GM10847 (cell line): Measurements from ENCODE around the gene CYP2A7.
"Not testable (repeated sequence)": the region's sequence is repeated elsewhere in the genome, so short reads cannot be mapped to it uniquely, and the experiment has no call there.

Source experiments
- POLR2A ChIP-seq: IDR thresholded peaks from 2 replicates; pipeline ENCODE4 v1.6.1; 2011; ENCODE audit not compliant: insufficient read length; ENCODE audit errors: extremely low read depth

The CYP2A7 gene, protein sequence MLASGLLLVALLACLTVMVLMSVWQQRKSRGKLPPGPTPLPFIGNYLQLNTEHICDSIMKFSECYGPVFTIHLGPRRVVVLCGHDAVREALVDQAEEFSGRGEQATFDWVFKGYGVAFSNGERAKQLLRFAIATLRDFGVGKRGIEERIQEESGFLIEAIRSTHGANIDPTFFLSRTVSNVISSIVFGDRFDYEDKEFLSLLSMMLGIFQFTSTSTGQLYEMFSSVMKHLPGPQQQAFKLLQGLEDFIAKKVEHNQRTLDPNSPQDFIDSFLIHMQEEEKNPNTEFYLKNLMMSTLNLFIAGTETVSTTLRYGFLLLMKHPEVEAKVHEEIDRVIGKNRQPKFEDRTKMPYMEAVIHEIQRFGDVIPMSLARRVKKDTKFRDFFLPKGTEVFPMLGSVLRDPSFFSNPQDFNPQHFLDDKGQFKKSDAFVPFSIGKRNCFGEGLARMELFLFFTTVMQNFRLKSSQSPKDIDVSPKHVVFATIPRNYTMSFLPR

DNA sequence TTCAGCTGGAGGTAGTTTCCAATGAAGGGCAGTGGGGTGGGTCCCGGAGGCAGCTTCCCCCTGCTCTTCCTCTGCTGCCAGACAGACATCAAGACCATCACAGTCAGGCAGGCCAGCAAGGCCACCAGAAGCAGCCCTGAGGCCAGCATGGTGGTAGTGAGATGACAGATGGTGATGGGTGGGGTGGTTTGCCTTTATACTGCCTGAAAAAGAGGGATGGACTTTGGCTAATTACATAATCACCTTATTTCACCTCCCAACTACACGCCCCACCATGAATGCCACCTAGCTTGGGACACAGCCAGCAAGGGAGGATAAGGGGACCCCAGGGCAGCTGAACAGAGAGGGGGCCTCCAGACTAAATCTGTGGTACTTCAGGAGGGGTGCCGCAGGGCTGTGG lies at the start of gene CYP2A7:
Gene CYP2A7, minus strand, starts transcription at position 170 of the 400 bp plus-strand sequence. Its CDS starts 21 bp downstream, at position 149.
- not testable (repeated sequence) for TF ChIP-seq POLR2A

DNA sequence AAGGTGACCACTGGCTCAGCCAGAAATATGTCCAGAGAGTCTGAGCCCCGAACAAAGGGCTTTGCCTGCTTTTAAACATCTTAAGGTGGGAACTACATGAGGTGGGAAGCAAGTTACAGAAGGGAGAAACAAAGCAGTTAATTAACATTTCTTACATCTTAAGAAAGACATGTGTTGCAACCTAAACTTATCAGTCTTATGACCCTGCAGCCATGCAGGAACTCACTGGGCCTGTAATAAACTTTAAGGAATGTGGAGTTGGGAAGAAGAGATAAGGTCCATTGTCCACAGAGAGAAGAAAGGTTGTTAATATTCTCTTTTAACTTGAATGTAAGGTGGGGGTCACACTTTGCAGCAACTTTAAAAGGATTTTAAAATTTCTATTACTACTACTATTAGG lies 46.8 kb upstream of the CYP2A7 start:
- TF ChIP-seq POLR2A: no peak

DNA sequence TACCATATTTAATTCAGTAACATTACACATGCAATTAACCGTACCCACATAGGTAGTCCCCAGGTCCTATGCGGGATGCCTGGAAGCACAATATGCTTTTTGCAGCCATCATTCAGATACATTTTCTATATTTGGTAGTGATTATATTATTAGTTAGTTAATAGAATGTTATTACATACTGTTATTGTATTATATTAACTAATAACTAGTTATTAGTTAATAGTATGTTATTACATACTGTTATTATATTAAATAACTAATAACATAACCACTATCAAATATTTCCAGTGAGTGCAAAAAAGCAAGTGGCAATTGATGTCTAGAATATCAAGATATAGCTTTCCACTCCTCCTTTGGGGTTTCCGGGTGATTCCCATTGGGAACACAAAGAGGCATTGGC lies 45.5 kb upstream of the CYP2A7 start:
- TF ChIP-seq POLR2A: no peak

DNA sequence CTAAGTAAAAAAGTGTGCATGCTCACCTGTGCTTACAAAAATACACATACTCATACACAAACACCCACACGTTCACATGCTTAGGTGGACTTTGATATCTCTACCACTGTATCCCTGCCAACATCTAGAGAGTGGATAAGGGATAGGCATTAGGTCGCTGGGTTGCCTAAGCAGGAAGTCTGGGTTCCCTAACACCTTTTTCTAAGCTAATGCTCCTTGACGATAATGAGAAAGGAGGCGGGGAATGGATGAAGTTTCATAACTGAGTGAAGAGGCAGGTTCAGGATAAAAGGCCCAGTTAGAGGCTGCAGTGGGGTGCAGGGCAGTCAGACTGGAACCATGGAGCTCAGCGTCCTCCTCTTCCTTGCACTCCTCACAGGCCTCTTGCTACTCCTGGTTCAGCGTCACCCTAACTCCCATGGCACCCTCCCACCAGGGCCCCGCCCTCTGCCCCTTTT lies 41.9 kb upstream of the CYP2A7 start:
- TF ChIP-seq POLR2A: no peak

DNA sequence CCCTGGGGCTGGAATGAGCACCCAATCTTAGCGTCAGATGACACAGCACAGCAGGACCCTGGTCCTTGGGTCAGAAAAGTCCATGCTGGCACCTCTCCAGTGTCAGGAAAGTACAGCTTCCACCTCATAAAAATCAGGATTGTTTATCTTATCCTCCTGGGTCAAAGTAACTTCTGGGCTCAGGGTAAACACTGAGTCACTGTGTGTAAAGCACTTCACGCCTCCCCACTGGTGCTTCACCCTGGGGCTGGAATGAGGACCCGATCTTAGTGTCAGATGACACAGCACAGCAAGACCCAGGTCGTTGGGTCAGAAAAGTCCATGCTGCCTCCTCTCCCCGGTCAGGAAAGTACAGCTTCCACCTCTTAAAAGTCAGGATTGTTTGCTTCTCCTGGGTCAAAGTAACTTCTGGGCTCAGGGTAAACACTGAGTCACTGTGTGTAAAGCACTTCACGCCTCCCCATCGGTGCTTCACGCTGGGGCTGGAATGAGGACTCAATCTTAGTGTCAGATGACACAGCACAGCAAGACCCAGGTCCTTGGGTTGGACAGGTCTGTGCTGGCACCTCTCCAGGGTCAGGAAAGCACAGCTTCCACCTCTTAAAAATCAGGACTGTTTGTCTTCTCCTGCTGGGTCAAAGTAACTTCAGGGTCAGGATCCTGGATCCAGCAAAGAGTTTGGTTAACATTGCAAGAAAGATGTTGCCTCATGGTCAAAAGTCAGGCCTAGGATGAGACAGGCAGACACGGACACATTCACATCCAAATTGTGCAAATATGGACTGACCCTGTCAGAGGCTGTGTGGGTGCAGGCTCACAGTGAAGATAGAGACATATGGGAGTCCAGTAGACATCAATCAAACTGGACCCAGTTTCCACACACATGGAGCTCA lies 39.2 kb upstream of the CYP2A7 start:
- no peak for TF ChIP-seq POLR2A

DNA sequence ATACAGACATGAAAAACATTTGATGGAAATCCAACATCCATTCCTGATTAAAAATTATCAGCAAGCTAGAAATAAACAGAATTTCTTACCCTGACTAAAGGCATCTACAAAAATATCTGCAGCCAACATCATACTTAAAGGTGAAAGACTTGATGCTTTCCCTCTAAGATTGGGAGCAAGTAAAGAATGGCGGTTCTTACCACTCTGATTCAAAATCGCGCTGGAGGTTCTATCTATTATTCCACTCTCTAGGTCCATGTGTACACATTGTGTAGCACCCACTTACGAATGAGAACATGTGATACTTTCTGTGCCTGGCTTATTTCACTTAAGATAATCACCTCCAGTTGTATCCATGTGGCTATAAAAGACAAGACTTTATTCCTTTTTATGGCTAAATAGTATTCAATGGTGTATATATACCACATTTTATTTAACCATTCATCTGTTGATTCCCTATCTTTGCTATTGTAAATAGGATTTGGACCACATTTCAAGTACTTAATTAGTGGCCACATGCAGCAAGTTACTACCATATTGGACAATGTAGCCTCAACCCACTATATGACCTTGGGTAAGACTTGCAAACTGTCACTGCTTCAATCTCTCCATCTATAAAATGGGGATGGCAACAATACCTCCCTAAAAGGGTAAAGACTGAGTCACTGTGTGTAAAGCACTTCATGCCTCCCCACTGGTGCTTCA lies 38.4 kb upstream of the CYP2A7 start:
- TF ChIP-seq POLR2A: no peak

DNA sequence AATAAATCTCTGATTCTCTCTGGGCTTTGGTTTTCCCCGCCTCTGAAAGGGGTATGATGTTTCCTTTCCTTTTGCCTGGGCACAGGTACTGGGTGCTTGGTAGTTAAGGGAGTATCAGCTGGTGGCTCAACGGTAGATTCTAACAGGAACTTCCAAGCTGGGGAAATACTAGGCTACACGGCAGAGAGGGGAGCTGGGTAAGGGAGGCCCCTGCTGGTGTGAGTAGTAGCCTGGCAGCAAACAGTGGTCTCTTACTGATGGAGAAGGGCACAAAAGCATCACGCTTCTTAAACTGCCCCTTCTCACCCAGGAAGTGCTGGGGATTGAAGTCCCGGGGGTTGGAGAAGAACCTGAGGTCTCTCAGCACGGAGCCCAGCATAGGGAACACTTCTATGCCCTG lies 26.9 kb upstream of the CYP2A7 start:
- no peak for TF ChIP-seq POLR2A

DNA sequence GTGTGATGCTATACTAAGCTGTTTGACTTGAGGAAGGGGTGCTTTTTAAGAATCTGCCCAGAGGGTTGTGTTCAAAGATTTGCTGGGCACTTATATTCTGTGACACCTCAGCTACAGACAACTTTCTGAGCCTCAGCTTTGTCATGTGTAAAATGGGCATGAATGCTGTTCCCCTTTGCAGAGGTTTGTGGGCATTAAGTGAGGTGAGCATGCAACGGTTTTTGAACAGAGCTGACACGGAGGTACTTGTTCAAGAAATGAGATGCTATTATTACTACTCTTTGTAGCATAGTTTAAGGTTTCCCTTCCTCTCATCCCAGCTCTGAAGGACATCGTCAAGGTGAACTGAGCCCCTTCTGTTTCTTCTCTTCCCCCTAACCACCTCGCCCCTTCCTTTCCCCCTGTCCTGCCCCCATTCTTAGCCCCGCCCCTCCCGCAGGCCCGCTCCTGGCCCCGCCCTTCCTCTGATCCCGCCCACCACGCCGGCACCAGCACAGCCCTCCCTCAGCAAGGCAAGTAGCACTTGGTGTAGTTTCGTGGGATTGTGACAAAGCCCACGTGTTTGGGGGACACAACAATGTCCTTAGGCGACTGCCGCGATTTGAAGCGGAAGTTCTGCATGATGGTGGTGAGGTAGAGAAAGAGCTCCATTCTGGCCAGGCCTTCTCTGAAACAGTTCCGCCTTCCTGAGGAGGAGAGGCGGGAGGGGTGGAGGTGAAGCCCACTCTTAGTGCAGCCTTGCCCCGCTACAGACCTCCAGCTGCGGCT lies 26.1 kb upstream of the CYP2A7 start:
- TF ChIP-seq POLR2A: no peak

DNA sequence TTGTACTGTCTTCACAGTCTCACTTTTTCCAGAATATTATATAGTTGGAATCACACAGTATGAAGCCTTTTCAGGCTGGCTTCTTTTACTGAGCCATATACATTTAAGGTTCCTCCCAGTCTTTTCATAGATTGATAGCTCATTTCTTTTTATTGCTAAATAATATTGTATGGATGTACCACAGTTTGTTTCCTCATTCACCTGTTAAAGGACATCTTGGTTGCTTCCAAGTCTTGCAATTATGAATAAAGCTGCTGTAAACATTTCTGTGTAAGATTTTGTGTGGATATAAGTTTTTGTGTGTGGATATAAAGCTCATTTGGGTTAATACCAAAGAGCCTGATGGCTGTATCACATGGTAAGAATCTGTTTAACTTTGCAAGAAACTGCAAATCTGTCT lies 24.5 kb upstream of the CYP2A7 start:
- TF ChIP-seq POLR2A: no peak

DNA sequence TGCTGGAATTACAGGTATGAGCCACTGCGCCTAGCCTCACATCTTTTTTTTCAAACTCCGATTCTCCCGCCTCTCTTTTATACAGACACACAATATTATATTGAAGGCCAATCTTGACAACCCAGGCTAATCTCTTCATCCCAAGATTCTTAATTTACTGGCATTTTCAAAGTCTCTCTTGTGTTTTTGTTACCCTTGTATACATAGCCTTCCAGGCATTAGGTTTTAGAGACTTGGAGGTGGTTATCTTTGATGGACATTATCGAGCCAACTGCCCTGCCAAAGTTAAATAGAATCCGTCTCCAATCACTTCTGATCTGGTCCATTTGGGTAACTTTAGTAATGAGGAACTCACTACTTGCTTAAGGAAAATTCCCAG lies 14.4 kb upstream of the CYP2A7 start:
- no peak for TF ChIP-seq POLR2A

DNA sequence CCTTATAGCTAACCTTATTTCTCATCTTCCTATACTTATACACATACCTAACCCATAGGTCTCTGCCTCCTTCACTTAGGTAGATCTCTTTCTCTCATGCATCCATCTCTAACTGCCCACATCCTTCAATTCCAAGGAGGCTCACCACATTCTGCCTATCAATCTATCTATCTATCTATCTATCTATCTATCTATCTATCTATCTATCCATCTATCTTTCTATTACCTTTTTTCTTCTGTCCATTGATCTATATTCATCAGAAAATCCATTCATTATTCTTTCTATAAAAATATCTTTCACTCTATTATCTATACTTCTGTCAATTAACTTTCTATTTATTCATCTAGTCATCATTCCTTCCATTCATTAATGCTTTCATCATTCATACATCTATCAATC lies 11.1 kb upstream of the CYP2A7 start:
- TF ChIP-seq POLR2A: no peak

DNA sequence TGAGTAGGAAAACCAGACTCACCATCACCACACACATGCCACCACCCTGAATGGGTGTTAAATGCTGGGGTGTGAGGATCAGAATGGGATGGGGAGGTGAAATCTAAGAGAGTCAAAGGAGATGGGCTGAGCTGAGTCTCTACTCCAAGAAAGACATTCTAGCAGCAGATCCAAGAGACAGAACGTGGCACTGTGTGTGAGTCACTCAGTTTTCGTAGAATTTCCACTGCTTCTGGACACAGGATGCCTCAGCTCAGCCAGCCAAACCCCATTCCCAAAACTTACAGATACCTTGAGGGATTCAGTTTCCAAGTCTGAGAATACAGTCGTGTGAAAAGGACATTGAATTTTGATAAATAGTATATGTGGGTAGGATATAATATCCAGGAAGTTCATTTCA lies 7.3 kb upstream of the CYP2A7 start:
- no peak for TF ChIP-seq POLR2A

DNA sequence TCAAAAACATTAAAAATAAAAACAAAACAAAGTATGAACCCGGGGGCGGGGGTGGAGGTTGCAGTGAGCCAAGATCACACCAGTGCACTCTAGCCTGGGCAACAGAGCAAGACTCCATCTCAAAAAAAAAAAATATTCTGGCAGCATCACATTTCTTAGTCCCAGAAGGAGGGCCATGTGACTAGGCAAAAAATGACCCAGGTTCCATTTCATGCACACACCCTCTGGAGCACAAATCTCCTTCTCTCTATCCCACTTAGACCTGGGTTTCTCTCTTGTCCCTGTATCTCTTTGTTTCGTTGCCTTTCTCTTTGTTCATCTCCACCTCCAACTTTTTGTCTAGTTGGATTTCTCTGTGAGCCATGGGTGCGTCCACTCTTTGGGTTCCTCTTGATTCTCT lies 6.2 kb upstream of the CYP2A7 start:
- no peak for TF ChIP-seq POLR2A

DNA sequence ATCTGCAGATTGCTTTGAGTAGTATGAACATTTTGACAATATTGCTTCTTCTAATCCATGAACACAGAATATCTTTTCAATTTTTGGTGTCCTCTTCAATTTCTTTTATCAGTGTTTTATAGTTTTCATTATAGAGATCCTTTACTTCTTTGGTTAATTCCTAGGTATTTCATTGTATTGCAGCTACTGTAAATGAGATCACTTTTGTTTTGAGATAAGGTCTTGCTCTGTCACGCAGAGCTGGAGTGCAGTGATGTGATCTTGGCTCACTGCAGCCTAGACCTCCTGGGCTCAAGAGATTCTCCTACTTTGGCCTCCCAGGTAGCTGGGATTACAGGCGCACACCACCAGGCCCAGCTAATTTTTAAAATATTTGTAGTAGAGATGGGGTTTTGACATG lies 9.8 kb downstream of the CYP2A7 start:
- no peak for TF ChIP-seq POLR2A

DNA sequence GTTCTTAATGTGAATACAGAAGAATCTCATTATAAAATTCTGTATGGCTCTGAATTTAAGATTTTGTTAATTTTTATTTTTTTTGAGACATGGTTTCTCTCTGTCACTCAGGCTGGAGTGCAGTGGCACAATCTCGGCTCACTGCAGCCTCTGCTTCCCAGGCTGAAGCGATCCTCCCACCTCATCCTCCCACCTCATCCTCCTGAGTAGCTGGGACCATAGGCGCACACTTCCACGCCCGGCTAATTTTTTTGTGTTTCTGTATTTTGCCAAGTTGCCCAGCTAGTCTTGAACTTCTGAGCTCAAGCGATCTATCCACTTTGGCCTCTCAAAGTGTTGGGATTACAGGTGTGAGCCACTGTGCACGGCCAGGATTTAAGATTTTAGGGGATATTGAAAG lies 14.3 kb downstream of the CYP2A7 start:
- TF ChIP-seq POLR2A: no peak

DNA sequence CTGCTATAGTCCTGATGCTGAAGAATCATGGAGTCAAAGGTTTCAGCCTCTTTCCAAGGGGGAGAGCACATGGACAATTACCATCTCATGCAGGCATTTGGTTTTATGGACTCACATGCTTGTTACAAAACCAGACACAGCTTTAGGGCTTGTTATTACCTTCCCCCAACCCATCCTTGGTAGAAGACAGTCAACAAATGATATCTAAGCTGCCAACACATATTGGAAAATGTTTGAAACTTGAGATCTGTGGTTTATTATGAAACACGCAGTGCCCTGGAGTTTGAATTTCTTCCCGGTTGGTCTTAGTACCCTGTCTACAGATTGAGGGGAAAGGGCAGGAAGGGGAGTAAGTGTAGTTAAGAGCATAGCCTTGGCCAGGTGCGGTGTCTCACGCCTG lies 19.2 kb downstream of the CYP2A7 start:
- TF ChIP-seq POLR2A: no peak
